ENCODE results near the gene PIBF1. TPM values are rescaled to one million over a fixed set of nuclear protein-coding genes. Genes with fewer than 3 reads are reported as not detected.

PIBF1 gene
- total and polyA plus RNA-seq, 10 of the 15 experiments (the other 5 are each of a cell fraction or from before 2014, with no cell fraction given), result 6.4 to 24.5 (median 11.1) TPM

DNA sequence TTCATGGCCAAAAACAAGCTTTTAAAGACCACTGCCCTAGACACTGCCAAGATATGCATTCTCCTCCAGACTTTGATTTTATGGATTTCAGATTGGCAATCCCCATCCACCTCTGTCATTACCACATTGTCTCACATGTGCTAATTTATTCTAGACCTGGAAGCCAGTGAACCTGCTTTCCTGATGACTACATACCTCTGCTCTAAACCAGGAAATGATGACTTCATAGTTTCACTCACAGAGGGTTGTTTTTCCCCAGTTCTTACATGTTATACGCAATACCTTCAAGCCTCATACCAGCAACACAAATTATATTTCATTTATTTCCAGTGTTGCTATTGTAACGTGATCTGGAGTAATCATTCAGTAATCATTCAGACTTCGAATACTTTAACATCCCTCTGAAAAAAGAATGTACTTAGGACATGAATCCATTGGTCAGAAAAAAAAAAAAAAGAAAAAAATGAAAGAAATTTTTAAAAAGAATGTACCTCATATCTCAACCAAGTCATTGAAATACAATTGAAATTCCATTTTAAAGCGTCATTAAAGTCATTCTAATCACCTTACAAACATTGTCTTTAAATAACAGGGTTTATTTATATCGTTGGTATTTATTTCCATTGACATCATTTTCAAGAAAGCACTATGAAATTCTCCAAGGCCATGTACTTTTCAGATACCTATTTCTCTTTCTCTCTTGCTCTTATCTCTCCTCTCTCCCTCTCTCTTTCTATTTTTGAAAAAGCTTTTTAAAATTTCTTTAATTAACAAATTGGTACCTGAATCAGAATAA is 243.5 kb downstream of the PIBF1 start (continued):
- TF ChIP-seq, protein P1, sequence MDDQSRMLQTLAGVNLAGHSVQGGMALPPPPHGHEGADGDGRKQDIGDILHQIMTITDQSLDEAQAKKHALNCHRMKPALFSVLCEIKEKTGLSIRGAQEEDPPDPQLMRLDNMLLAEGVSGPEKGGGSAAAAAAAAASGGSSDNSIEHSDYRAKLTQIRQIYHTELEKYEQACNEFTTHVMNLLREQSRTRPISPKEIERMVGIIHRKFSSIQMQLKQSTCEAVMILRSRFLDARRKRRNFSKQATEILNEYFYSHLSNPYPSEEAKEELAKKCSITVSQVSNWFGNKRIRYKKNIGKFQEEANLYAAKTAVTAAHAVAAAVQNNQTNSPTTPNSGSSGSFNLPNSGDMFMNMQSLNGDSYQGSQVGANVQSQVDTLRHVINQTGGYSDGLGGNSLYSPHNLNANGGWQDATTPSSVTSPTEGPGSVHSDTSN (IDR thresholded peaks at IDR 0.05; ENCODE audit: insufficient replicate concordance, low read depth, low read length), result no peak
- TF ChIP-seq, protein P2, sequence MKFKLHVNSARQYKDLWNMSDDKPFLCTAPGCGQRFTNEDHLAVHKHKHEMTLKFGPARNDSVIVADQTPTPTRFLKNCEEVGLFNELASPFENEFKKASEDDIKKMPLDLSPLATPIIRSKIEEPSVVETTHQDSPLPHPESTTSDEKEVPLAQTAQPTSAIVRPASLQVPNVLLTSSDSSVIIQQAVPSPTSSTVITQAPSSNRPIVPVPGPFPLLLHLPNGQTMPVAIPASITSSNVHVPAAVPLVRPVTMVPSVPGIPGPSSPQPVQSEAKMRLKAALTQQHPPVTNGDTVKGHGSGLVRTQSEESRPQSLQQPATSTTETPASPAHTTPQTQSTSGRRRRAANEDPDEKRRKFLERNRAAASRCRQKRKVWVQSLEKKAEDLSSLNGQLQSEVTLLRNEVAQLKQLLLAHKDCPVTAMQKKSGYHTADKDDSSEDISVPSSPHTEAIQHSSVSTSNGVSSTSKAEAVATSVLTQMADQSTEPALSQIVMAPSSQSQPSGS (IDR thresholded peaks at IDR 0.05; ENCODE audit: low read length), result peak; percentile 33; the same call in 1 of the 2 replicates
- TF ChIP-seq MYB (IDR thresholded peaks at IDR 0.05; ENCODE audit: borderline replicate concordance, low read depth, low read length), result no peak
- no peak for TF ChIP-seq STAT3 (IDR thresholded peaks at IDR 0.05; ENCODE audit: low read depth, low read length)
- TF ChIP-seq JUNB (IDR thresholded peaks at IDR 0.05), result peak; percentile 42; the same call in 1 of the 2 replicates
- no peak for TF ChIP-seq KDM1A (IDR thresholded peaks at IDR 0.05; ENCODE audit: borderline replicate concordance)

DNA sequence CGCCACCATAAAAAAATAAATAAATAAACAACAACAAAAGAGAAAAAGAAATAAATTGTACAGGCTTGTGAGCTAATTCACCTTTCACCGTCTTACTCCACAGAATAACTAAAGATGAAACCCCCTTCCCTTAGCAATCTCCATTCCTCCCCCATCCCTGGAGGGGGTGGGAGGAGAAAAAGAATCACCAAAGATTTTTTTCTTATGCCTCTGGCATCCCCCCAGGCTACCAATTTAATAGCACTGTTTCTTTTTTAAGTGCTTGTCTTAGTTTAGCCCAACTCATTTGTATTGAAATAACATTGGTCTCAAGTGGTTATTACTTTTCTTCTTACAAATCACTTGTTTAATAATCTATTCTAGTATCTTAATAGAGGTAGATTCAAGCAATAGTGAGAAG is 253.0 kb downstream of the PIBF1 start:
- Histone ChIP-seq H3K27ac (ENCODE audit: control insufficient read depth, insufficient read depth) (no peak overlapping the region), H3K79me2 (ENCODE audit: control insufficient read depth, insufficient read depth, low read length) (no peaks in the 10 kb centered on the region), H3K9me3 (replicated peaks; ENCODE audit: control insufficient read depth, insufficient read depth, low read length) (no peaks in the 10 kb centered on the region), H3K36me3 (ENCODE audit: control insufficient read depth in 2 of 2, insufficient read depth in 2 of 2, low read length in 1 of 2) (no peaks in the 10 kb centered on the region), H3K27me3 (replicated peaks in 1 of 2; ENCODE audit: control insufficient read depth in 2 of 2, insufficient read depth in 2 of 2, low read length in 1 of 2) (no peaks in the 10 kb centered on the region), H3K9ac (ENCODE audit: control insufficient read depth, insufficient read depth, low read length) (no peak overlapping the region), H3K4me1 (ENCODE audit: control insufficient read depth, insufficient read depth, low read length) (no peaks in the 10 kb centered on the region), H3K4me3 (no peak overlapping the region), H4K20me1 (ENCODE audit: control insufficient read depth, insufficient read depth) (no peaks in the 10 kb centered on the region), H3K4me2 (ENCODE audit: control insufficient read depth, insufficient read depth) (no peak overlapping the region), H2AFZ (ENCODE audit: control insufficient read depth, low read depth, low read length) (no peak overlapping the region)
- ChIA-PET CTCF (interaction anchor here (0.6 to 1.3 kb wide), 3 partner anchors 195 to 251 kb away, joined by 3 read pairs; no protein-coding TSS in a partner anchor), RAD21 (ENCODE audit: unreplicated experiment) (no interaction called here), SMC1A (ENCODE audit: uncharacterized antibody, unreplicated experiment) (no interaction called here), POLR2A (interaction anchor here (0.6 kb wide), 1 partner anchor 25 kb away, joined by 7 read pairs; no protein-coding TSS in a partner anchor)
- BruUV-seq (replicated peaks), result no TSS peak
- no peak for ATAC-seq
- WGBS (ENCODE audit: insufficient coverage, insufficient replicate concordance, low lambda C conversion rate, missing lambda C conversion rate), result 56% methylated on average over 2 of the region's 2 CpGs
- DNase-seq (ENCODE audit: low read depth, low spot score), result no peak
- in situ Hi-C loops (cut with MboI), result no loop called here
- FAIRE-seq, result no peak
- intact Hi-C loops (cut with micrococcal nuclease; ENCODE audit: unreplicated experiment), result no loop called here
- no peak for TF ChIP-seq RAD51 (IDR thresholded peaks at IDR 0.05)
- TF ChIP-seq CBX5 (IDR thresholded peaks at IDR 0.05; ENCODE audit: low read depth), result no peak
- TF ChIP-seq, protein P3, sequence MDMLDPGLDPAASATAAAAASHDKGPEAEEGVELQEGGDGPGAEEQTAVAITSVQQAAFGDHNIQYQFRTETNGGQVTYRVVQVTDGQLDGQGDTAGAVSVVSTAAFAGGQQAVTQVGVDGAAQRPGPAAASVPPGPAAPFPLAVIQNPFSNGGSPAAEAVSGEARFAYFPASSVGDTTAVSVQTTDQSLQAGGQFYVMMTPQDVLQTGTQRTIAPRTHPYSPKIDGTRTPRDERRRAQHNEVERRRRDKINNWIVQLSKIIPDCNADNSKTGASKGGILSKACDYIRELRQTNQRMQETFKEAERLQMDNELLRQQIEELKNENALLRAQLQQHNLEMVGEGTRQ (IDR thresholded peaks at IDR 0.05; ENCODE audit: borderline replicate concordance, low read depth, low read length), result no peak
- no peak for TF ChIP-seq CHD2 (IDR thresholded peaks at IDR 0.05; ENCODE audit: borderline replicate concordance, low read depth, low read length)
- TF ChIP-seq MEF2B (IDR thresholded peaks at IDR 0.05; ENCODE audit: partially characterized antibody, poor library complexity, severe bottlenecking), result no peak
- TF ChIP-seq, protein P4, sequence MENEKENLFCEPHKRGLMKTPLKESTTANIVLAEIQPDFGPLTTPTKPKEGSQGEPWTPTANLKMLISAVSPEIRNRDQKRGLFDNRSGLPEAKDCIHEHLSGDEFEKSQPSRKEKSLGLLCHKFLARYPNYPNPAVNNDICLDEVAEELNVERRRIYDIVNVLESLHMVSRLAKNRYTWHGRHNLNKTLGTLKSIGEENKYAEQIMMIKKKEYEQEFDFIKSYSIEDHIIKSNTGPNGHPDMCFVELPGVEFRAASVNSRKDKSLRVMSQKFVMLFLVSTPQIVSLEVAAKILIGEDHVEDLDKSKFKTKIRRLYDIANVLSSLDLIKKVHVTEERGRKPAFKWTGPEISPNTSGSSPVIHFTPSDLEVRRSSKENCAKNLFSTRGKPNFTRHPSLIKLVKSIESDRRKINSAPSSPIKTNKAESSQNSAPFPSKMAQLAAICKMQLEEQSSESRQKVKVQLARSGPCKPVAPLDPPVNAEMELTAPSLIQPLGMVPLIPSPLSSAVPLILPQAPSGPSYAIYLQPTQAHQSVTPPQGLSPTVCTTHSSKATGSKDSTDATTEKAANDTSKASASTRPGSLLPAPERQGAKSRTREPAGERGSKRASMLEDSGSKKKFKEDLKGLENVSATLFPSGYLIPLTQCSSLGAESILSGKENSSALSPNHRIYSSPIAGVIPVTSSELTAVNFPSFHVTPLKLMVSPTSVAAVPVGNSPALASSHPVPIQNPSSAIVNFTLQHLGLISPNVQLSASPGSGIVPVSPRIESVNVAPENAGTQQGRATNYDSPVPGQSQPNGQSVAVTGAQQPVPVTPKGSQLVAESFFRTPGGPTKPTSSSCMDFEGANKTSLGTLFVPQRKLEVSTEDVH (IDR thresholded peaks at IDR 0.05; ENCODE audit: low read depth, partially characterized antibody), result no peak
- no peak for TF ChIP-seq ZNF24 (IDR thresholded peaks at IDR 0.05)
- no peak for TF ChIP-seq BHLHE40 (IDR thresholded peaks at IDR 0.05; ENCODE audit: borderline replicate concordance in 1 of 2, low read depth in 2 of 2, low read length in 1 of 2)

All from GM12878 (cell line).